DND-41 (cell line): ENCODE results near the gene RGR.

Source experiments
- CTCF ChIP-seq: IDR thresholded peaks from 2 replicates; pipeline ENCODE4 v1.5.1; 2012; ENCODE audit warnings: borderline replicate concordance, low read length, moderate library complexity, mild to moderate bottlenecking; ENCODE audit not compliant: poor library complexity, severe bottlenecking; ENCODE audit errors: extremely low read depth
- EZH2 ChIP-seq: IDR thresholded peaks from 3 replicates; pipeline ENCODE4 v1.6.1; 2012; ENCODE audit warnings: borderline replicate concordance, low read depth, mild to moderate bottlenecking, moderate library complexity, low read length, inconsistent platforms; ENCODE audit not compliant: severe bottlenecking

GRCh38 chr10:84241185-84241790, 3.6 kb upstream of the RGR start, which contains the start of gene LRIT1:
- TF ChIP-seq CTCF, result no peak
- TF ChIP-seq EZH2, result no peak
